Endothelial cell of umbilical vein (primary cell): ENCODE results near the gene SLC25A5.
"Not testable (repeated sequence)": the region's sequence is repeated elsewhere in the genome, so short reads cannot be mapped to it uniquely, and the experiment has no call there.

Experiments used
- FOS ChIP-seq: IDR thresholded peaks from 2 replicates; pipeline ENCODE4 v1.6.1; 2011; ENCODE audit warnings: mild to moderate bottlenecking, low read length, moderate library complexity, borderline replicate concordance; ENCODE audit not compliant: insufficient read depth
- GATA2 ChIP-seq: IDR thresholded peaks from 2 replicates; pipeline ENCODE4 v1.7.0; 2011; ENCODE audit warnings: low read depth, mild to moderate bottlenecking, moderate library complexity, mixed read lengths, low read length; ENCODE audit not compliant: insufficient read length, insufficient read depth
- POLR2A ChIP-seq: IDR thresholded peaks from 2 replicates; pipeline ENCODE4 v1.6.1; 2012; ENCODE audit warnings: low read depth, mild to moderate bottlenecking, control low read depth, low read length
- POLR2AphosphoS5 ChIP-seq: IDR thresholded peaks from 2 replicates; pipeline ENCODE4 v1.6.1; 2012; ENCODE audit warnings: low read depth, mild to moderate bottlenecking, control low read depth, low read length, moderate library complexity; ENCODE audit not compliant: insufficient read depth

DNA sequence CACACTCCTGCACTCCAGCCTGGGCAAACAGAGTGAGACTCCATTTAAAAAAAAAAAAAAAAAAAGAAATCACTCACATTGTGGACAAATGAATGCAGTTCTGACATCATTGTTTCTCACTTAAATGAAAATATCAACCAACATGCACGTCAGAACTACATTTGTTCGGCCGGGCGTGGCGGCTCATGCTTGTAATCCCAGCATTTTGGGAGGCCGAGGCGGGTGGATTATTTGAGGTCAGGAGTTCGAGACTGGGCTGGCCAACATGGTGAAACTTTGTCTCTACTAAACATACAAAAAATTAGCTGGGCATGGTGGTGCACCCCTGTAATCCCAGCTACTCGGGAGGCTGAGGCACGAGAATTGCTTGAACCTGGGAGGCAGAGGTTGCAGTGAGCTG is 36.9 kb downstream of the SLC25A5 start:
- not testable (repeated sequence) for TF ChIP-seq POLR2AphosphoS5, POLR2A, FOS, GATA2
